Caco-2 (cell line): ENCODE measurements around the gene SOWAHB. TPM values are rescaled to one million over a fixed set of nuclear protein-coding genes. Genes with fewer than 3 reads are reported as not detected.

ENCODE experiments used
- BruUV-seq: library from RNA; stranded (reverse); fragments of 400-500 nt; replicated peaks from 2 replicates; lab custom pipeline; 2021; lab: Mats Ljungman, UMichigan
- CTCF ChIA-PET: fragments of 300-600 bp; sonication (Branson Sonifier 250); formaldehyde crosslinking; loops from one replicate; lab custom pipeline; 2022; ENCODE audit warnings: antibody characterized with exemption; lab: Charles Lee
- POLR2A ChIA-PET: fragments of 300-600 bp; sonication (Branson Sonifier 250); formaldehyde crosslinking; loops from one replicate; lab custom pipeline; 2022; ENCODE audit warnings: antibody characterized with exemption; lab: Charles Lee
- DNase-seq, 2 experiments: peaks; one replicate each; pipeline versions ENCODE4 v3.0.0 to v3.0.0-alpha.2; 2020 to 2022
- H3K27me3 ChIP-seq: replicated peaks from 2 replicates; pipeline ENCODE4 v1.6.0; 2011; ENCODE audit warnings: low read length; ENCODE audit not compliant: control insufficient read depth, insufficient read depth
- H3K36me3 ChIP-seq: 2 replicates; pipeline ENCODE4 v1.5.1; 2011; ENCODE audit warnings: low read length; ENCODE audit not compliant: control insufficient read depth, insufficient read depth
- H3K4me1 ChIP-seq: fragments of 250-450 bp; sonication (Bioruptor Pico); 2 replicates; pipeline ENCODE4 v1.5.1; 2020; ENCODE audit warnings: mild to moderate bottlenecking
- H3K4me3 ChIP-seq: 2 replicates; pipeline ENCODE4 v1.5.1; 2011; ENCODE audit warnings: low read depth, mild to moderate bottlenecking, control low read depth, low read length
- H3K9me3 ChIP-seq: fragments of 250-450 bp; sonication (Bioruptor Pico); 2 replicates; pipeline ENCODE4 v1.5.1; 2020; ENCODE audit warnings: mild to moderate bottlenecking, moderate library complexity
- H3K27ac Mint-ChIP-seq: one replicate; pipeline ENCODE4 v1.8.0; 2022; ENCODE audit warnings: mixed read lengths; ENCODE audit not compliant: unreplicated experiment
- H3K27me3 Mint-ChIP-seq: one replicate; pipeline ENCODE4 v1.8.0; 2022; ENCODE audit warnings: mixed read lengths; ENCODE audit not compliant: insufficient read depth, unreplicated experiment
- H3K36me3 Mint-ChIP-seq: one replicate; pipeline ENCODE4 v1.8.0; 2022; ENCODE audit warnings: mild to moderate bottlenecking, mixed read lengths; ENCODE audit not compliant: insufficient read depth, unreplicated experiment
- H3K4me1 Mint-ChIP-seq: one replicate; pipeline ENCODE4 v1.8.0; 2022; ENCODE audit warnings: low read depth, mixed read lengths; ENCODE audit not compliant: unreplicated experiment
- H3K4me3 Mint-ChIP-seq: one replicate; pipeline ENCODE4 v1.8.0; 2022; ENCODE audit warnings: mild to moderate bottlenecking, moderate library complexity, mixed read lengths; ENCODE audit not compliant: unreplicated experiment
- H3K9me3 Mint-ChIP-seq: one replicate; pipeline ENCODE4 v1.8.0; 2022; ENCODE audit warnings: mixed read lengths; ENCODE audit not compliant: unreplicated experiment
- intact Hi-C: fragments of 100-400 bp; cut with micrococcal nuclease; formaldehyde crosslinking; loops from one replicate; pipeline ENCODE4 v1.10.0; 2022; ENCODE audit not compliant: unreplicated experiment
- total RNA-seq: library from RNA; stranded (reverse); gene quantifications from 2 replicates; pipeline ENCODE4 v1.2.3, GENCODE V29; 2022
- TF ChIP-seq, protein P1 (sequence below), 2 experiments: fragments of 200-600 bp in 1 of 2; IDR thresholded peaks; 1 replicate in 1 of 2; 2 replicates in 1 of 2; pipeline versions ENCODE4 v1.5.1 to v1.8.0; 2011 to 2022; ENCODE audit warnings: antibody characterized with exemption in 1 of 2, control low read depth in 1 of 2, inconsistent platforms in 1 of 2, low read depth in 1 of 2, low read length in 1 of 2, mild to moderate bottlenecking in 1 of 2, moderate library complexity in 1 of 2; ENCODE audit not compliant: insufficient read depth in 1 of 2, severe bottlenecking in 1 of 2, unreplicated experiment in 1 of 2

SOWAHB gene
- total RNA-seq, 1 experiment from 2014 or later = 6.3 TPM

DNA sequence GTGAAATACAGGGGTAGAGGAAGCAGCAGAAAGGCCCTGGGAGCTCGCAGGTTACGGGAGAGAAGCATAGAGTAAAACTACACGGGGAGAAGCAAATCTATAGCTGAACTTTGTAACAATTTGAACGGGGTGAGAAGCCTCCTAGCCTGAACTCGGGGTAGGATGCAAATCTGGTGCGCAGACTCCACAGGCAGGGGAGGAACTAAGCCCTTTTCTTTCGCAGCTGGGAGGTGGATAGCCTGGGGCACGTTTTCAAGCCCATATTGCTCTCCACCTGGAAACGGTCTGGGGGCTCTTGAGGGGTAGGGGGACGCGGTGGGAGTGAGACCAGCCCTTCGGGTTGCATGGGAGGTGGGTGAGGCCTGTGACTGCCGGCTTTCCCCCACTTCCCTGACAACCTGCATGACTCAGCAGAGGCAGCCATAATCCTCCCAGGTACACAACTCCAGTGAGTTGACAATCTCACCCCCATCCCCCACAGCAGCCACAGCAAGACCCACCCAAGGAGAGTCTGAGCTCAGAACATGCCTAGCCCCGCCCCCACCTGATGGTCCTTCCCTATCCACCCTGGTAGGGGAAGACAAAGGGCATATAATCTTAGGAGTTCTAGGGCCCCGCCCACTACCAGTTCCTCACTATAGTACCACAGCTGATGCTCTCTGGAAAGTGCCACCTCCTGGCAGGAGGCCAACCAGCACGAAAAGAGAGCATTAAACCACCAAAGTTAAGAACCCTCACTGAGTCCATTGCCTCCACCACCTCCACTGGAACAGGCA, 29.9 kb downstream of the SOWAHB start:
- Mint-ChIP-seq H3K4me1 (peaks cover 15% of the 10 kb centered on the region), H3K9me3 (no peaks in the 10 kb centered on the region), H3K4me3 (no peak overlapping the region), H3K36me3 (no peaks in the 10 kb centered on the region), H3K27me3 (no peaks in the 10 kb centered on the region), H3K27ac (peak overlapping the region; percentile 74)
- Histone ChIP-seq H3K4me1 (peaks cover 11% of the 10 kb centered on the region), H3K36me3 (no peaks in the 10 kb centered on the region), H3K9me3 (no peaks in the 10 kb centered on the region), H3K4me3 (no peak overlapping the region), H3K27me3 (no peaks in the 10 kb centered on the region)
- ChIA-PET POLR2A (no interaction called here), CTCF (no interaction called here)
- DNase-seq = peak; percentile 52 to 79
- TF ChIP-seq, protein P1, sequence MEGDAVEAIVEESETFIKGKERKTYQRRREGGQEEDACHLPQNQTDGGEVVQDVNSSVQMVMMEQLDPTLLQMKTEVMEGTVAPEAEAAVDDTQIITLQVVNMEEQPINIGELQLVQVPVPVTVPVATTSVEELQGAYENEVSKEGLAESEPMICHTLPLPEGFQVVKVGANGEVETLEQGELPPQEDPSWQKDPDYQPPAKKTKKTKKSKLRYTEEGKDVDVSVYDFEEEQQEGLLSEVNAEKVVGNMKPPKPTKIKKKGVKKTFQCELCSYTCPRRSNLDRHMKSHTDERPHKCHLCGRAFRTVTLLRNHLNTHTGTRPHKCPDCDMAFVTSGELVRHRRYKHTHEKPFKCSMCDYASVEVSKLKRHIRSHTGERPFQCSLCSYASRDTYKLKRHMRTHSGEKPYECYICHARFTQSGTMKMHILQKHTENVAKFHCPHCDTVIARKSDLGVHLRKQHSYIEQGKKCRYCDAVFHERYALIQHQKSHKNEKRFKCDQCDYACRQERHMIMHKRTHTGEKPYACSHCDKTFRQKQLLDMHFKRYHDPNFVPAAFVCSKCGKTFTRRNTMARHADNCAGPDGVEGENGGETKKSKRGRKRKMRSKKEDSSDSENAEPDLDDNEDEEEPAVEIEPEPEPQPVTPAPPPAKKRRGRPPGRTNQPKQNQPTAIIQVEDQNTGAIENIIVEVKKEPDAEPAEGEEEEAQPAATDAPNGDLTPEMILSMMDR (IDR thresholded peaks at IDR 0.05; ENCODE audit: insufficient read depth in 1 of 2, low read depth in 1 of 2, low read length in 1 of 2, severe bottlenecking in 1 of 2, unreplicated experiment in 1 of 2) = no peak
- no TSS peak for BruUV-seq
- intact Hi-C loops = no loop called here

DNA sequence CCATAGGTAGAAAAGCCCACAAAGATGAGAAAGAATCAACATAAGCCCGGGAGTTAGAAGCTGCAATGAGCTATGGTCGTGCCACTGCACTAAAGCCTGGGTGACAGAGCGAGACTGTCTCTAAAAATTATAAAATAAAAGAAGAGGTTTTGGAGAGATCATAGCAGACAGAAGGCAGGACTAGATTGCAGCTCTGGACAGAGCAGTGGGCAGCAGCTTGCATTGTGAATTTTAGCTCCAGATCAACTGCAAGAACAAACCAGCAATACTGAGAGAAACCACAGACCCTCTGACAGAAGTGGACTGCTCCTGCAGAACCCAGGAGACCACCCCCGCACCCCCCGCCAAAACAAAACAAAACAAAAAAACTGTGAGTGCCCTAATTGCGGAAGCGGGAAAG, 30.6 kb downstream of the SOWAHB start:
- Histone ChIP-seq H3K4me3 (no peak overlapping the region), H3K9me3 (no peaks in the 10 kb centered on the region), H3K36me3 (no peaks in the 10 kb centered on the region), H3K27me3 (no peaks in the 10 kb centered on the region), H3K4me1 (peaks cover 11% of the 10 kb centered on the region)
- TF ChIP-seq, protein P1 (IDR thresholded peaks at IDR 0.05; ENCODE audit: insufficient read depth in 1 of 2, low read depth in 1 of 2, low read length in 1 of 2, severe bottlenecking in 1 of 2, unreplicated experiment in 1 of 2) = no peak
- Mint-ChIP-seq H3K4me1 (peaks cover 15% of the 10 kb centered on the region), H3K27me3 (no peaks in the 10 kb centered on the region), H3K36me3 (no peaks in the 10 kb centered on the region), H3K27ac (peak overlapping the region; percentile 74), H3K4me3 (no peak overlapping the region), H3K9me3 (no peaks in the 10 kb centered on the region)
- no peak for DNase-seq
- CTCF ChIA-PET = no interaction called here
- no TSS peak for BruUV-seq
- POLR2A ChIA-PET = no interaction called here
- intact Hi-C loops = no loop called here

DNA sequence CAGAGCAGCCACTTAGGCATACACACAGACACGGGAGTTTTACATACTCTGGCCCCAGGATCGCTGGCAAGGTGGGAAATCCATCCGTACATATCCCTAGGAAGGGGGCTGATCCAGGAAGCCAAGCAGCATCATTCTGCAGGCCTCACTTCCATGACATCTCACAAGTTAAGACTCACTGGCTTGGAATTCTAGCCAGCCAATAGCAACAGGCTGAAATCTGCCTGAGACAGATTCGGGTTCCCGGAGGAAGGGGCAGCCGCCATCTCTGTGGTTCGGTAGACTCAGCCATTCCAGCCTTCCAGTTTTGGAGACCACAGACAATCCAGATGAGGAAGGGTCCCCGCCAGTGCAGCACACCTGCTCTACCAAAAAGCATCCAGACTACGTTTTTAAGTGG, 31.3 kb downstream of the SOWAHB start:
- TF ChIP-seq, protein P1 (IDR thresholded peaks at IDR 0.05; ENCODE audit: insufficient read depth in 1 of 2, low read depth in 1 of 2, low read length in 1 of 2, severe bottlenecking in 1 of 2, unreplicated experiment in 1 of 2) = no peak
- no TSS peak for BruUV-seq
- Mint-ChIP-seq H3K4me3 (no peak overlapping the region), H3K27me3 (no peaks in the 10 kb centered on the region), H3K9me3 (no peaks in the 10 kb centered on the region), H3K36me3 (no peaks in the 10 kb centered on the region), H3K27ac (no peak overlapping the region), H3K4me1 (peaks cover 15% of the 10 kb centered on the region)
- CTCF ChIA-PET = no interaction called here
- H3K9me3 ChIP-seq = no peaks in the 10 kb centered on the region
- no peak for DNase-seq
- intact Hi-C loops = no loop called here
- H3K4me1 ChIP-seq = peaks cover 11% of the 10 kb centered on the region
- H3K36me3 ChIP-seq = no peaks in the 10 kb centered on the region
- H3K4me3 ChIP-seq = no peak overlapping the region
- POLR2A ChIA-PET = no interaction called here
- no peaks in the 10 kb centered on the region for H3K27me3 ChIP-seq
